Activated CD8-positive, alpha-beta T cell treated with anti-CD3 and anti-CD28 coated beads for 36 hours (primary cell): Measurements from ENCODE around the gene SIRT4. TPM values are rescaled to one million over a fixed set of nuclear protein-coding genes. Genes with fewer than 3 reads are reported as not detected.
"Not testable (repeated sequence)": the region's sequence is repeated elsewhere in the genome, so short reads cannot be mapped to it uniquely, and the experiment has no call there.

Experiments
- ATAC-seq: fragments of 200-7000 bp; cut with Tn5 transposase; one replicate; pipeline ENCODE4 v1.10.0; 2021; ENCODE audit warnings: mild to moderate bottlenecking, moderate library complexity
- CTCF ChIA-PET: fragments of 350-600 bp; sonication (Branson Sonifier 250); formaldehyde crosslinking; loops from one replicate; lab custom pipeline; 2021; ENCODE audit warnings: antibody characterized with exemption; lab: Charles Lee
- POLR2A ChIA-PET: fragments of 350-600 bp; sonication (Branson Sonifier 250); formaldehyde crosslinking; loops from one replicate; lab custom pipeline; 2021; ENCODE audit warnings: antibody characterized with exemption; lab: Charles Lee
- DNase-seq: peaks from one replicate; pipeline ENCODE4 v3.0.0-alpha.2; 2020
- H3K27ac Mint-ChIP-seq: one replicate; pipeline ENCODE4 v1.8.0; 2021; ENCODE audit warnings: mild to moderate bottlenecking, mixed read lengths
- H3K27me3 Mint-ChIP-seq: one replicate; pipeline ENCODE4 v1.8.0; 2021; ENCODE audit warnings: mixed read lengths
- H3K36me3 Mint-ChIP-seq: one replicate; pipeline ENCODE4 v1.8.0; 2021; ENCODE audit warnings: low read depth, mixed read lengths
- H3K4me1 Mint-ChIP-seq: one replicate; pipeline ENCODE4 v1.8.0; 2021; ENCODE audit warnings: low read depth, mixed read lengths
- H3K4me3 Mint-ChIP-seq: one replicate; pipeline ENCODE4 v1.8.0; 2021; ENCODE audit warnings: mild to moderate bottlenecking, moderate library complexity, mixed read lengths
- H3K9me3 Mint-ChIP-seq: one replicate; pipeline ENCODE4 v1.8.0; 2021; ENCODE audit warnings: mixed read lengths
- intact Hi-C: fragments of 100-400 bp; cut with micrococcal nuclease; formaldehyde crosslinking; loops from one replicate; pipeline ENCODE4 v1.10.0; 2022
- total RNA-seq, 2 experiments: library from RNA; stranded (reverse); gene quantifications; one replicate each; pipeline ENCODE4 v1.2.3, GENCODE V29; 2021
- TF ChIP-seq, protein P1 (sequence below): fragments of 200-600 bp; IDR thresholded peaks from one replicate; pipeline ENCODE4 v1.8.0; 2022; ENCODE audit warnings: antibody characterized with exemption, mild to moderate bottlenecking

SIRT4 gene, protein sequence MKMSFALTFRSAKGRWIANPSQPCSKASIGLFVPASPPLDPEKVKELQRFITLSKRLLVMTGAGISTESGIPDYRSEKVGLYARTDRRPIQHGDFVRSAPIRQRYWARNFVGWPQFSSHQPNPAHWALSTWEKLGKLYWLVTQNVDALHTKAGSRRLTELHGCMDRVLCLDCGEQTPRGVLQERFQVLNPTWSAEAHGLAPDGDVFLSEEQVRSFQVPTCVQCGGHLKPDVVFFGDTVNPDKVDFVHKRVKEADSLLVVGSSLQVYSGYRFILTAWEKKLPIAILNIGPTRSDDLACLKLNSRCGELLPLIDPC
- total RNA-seq, result 1 to 10 TPM; 2.7 to 3.3 TPM

DNA sequence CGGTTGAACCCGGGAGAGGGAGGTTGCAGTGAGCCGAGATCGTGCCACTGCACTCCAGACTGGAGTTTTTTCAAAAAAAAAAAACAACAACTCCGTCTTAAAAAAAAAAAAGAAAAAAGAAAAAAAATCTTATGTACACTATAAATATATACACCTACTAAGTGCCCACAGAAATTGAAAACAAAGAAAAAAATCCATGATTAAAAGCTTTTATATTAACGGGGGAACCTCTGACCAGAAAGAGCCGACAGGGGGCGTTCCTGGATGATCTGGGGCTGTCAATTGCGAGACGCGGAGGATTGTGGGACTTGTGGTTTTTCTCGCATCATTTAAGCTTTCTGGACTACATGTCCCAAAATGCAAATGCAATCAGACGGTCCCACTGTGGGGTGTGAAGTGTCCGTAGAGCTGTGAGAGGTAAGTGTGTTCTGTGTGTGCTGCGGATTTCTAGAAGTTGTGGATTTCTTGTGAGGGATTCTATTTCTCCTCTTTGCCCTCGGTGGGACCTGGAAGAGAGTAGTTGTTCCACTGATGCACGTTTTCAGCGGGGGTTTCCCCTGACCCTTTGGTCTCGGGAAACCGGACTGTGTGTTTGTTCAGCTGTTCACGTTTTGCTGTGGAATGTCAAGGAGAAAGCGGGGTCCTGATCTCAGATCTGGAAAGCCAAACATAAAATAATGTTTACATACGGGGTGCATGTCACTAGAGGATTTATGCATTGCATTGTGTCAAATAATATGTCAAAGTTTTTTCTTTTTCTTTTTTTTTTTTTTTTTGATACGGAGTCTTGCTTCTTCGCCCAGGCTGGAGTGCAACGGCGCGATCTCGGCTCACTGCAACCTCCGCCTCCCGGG lies at the start of gene SIRT4:
TSS of gene SIRT4 (plus strand) at position 360 of the 854 bp plus-strand sequence. CDS start 1,241 bp downstream, outside the sequence.
- ChIA-PET CTCF (interaction anchor here (0.7 to 2.4 kb wide), 26 partner anchors 8 to 166 kb away, joined by 3 to 39 read pairs (median 4); partner anchors contain the start of genes RNU4-1, RNU4-2 and RPLP0), POLR2A (interaction anchor here (1.1 to 7.5 kb wide), 8 partner anchors 10 to 103 kb away, joined by 3 to 154 read pairs (median 8); partner anchors contain the start of genes PLA2G1B, RNU4-1, RNU4-2 and RPLP0)
- no peaks in the 10 kb centered on the region for H3K27me3 Mint-ChIP-seq
- H3K9me3 Mint-ChIP-seq, result no peaks in the 10 kb centered on the region
- peak; percentile 99 for ATAC-seq
- DNase-seq, result peak; percentile 98
- H3K27ac Mint-ChIP-seq, result peak within 1 kb of the TSS; percentile 91
- TF ChIP-seq, protein P1, sequence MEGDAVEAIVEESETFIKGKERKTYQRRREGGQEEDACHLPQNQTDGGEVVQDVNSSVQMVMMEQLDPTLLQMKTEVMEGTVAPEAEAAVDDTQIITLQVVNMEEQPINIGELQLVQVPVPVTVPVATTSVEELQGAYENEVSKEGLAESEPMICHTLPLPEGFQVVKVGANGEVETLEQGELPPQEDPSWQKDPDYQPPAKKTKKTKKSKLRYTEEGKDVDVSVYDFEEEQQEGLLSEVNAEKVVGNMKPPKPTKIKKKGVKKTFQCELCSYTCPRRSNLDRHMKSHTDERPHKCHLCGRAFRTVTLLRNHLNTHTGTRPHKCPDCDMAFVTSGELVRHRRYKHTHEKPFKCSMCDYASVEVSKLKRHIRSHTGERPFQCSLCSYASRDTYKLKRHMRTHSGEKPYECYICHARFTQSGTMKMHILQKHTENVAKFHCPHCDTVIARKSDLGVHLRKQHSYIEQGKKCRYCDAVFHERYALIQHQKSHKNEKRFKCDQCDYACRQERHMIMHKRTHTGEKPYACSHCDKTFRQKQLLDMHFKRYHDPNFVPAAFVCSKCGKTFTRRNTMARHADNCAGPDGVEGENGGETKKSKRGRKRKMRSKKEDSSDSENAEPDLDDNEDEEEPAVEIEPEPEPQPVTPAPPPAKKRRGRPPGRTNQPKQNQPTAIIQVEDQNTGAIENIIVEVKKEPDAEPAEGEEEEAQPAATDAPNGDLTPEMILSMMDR, result peak; percentile 66
- intact Hi-C loops, result no loop called here
- H3K4me1 Mint-ChIP-seq, result peaks cover 8% of the 10 kb centered on the region
- peak within 1 kb of the TSS; percentile 98 for H3K4me3 Mint-ChIP-seq
- no peaks in the 10 kb centered on the region for H3K36me3 Mint-ChIP-seq

DNA sequence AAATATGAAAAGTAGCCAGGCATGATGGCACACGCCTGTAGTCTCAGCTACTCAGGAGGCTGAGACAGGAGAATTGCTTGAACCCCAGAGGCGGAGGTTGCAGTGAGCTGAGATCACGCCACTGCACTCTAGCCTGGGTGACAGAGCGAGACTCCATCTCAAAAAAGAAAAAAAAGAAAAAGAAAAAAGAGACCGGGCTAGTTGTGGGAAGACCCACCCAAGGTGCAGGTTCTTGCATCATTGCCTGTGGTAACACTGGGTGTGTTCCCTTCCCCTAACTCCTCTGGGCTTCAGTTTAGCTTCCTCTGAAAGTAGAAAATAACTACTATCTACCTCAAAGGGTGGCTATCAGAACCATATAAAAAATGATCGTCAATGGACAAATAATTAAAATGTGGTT lies 48.8 kb upstream of the SIRT4 start:
- CTCF ChIA-PET, result interaction anchor here (0.7 to 25.9 kb wide), 6 partner anchors 8 to 217 kb away, joined by 3 to 749 read pairs (median 30); partner anchors contain the start of gene PXN
- Mint-ChIP-seq H3K27ac (peak overlapping the region; percentile 94), H3K4me3 (peak overlapping the region; percentile 54), H3K4me1 (peaks cover 85% of the 10 kb centered on the region), H3K36me3 (peaks cover 11% of the 10 kb centered on the region)
- H3K9me3 Mint-ChIP-seq, intact Hi-C loops, H3K27me3 Mint-ChIP-seq: not testable (repeated sequence)
- POLR2A ChIA-PET, result interaction anchor here (1.4 to 11.7 kb wide), 6 partner anchors 10 to 55 kb away, joined by 3 to 136 read pairs (median 18); partner anchors contain the start of genes PXN, RNU4-1 and RNU4-2
- DNase-seq, result peak; percentile 48
- ATAC-seq, result peak; percentile 11

DNA sequence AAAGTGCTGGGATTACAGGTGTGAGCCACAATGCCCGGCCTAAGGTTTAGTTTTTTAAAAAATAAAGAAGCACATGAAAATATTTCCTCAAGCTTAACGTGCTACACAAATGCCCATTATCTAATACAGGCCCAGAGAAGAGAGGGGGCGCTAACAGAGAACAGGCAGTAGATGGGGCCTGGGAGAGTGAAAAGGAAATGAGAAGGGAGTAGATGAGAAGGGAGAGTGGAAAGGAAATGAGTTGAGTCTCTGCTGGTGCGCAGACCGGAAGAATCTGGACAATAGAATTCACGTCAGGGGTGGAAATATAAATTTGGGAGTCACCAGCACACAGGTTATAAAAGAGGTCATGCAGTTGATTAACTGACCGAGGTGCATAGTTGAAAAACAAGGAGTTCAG lies 47.3 kb upstream of the SIRT4 start:
- H3K4me3 Mint-ChIP-seq, result no peak overlapping the region
- no peaks in the 10 kb centered on the region for H3K9me3 Mint-ChIP-seq
- TF ChIP-seq, protein P1, result no peak
- peak overlapping the region; percentile 36 for H3K27ac Mint-ChIP-seq
- ATAC-seq (no peak), DNase-seq (no peak)
- H3K4me1 Mint-ChIP-seq, result peaks cover 81% of the 10 kb centered on the region
- H3K36me3 Mint-ChIP-seq, result peaks cover 11% of the 10 kb centered on the region
- ChIA-PET POLR2A (interaction anchor here (0.7 to 11.7 kb wide), 5 partner anchors 9 to 90 kb away, joined by 3 to 136 read pairs (median 3); partner anchors contain the start of genes PXN, RNU4-1 and RNU4-2), CTCF (interaction anchor here (0.6 to 25.9 kb wide), 7 partner anchors 8 to 214 kb away, joined by 3 to 749 read pairs (median 4); partner anchors contain the start of gene PXN)
- no peaks in the 10 kb centered on the region for H3K27me3 Mint-ChIP-seq
- intact Hi-C loops, result no loop called here

DNA sequence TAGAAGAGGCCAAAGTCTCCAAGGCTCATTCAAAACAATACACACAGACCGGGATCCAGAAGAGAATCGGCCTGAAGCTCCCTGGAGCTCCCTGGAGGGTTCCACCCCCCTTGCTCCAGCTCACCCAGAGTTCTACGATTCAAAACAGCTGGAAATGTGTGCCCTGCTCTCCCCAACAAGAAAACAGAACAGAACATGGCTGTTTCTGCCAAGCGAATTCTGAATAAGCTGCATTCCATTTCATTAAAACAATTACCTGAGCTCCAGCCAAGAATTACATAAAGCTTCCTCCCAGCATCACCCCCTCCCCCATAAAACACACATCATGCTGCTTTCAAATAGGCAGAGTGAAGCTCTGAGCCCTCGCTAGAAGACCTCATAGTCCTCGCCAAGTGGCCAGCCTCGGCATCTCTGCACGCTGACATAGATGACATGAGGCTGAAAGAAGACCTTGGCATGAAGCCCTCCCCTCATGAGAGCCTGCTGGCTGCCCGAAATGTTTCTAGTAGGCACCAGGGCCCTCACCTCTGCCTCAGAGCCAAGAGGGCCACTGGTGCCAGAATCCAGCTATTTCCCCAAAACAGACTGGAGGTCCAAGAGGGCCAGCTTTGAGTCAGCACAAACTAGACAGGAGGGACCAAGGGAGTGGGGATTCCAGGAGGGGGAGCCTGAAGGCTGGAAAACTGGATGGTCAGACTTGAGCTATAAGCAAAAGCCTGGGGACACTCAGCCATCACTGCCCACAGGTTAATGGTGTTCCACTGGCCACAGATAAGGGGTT lies 44.9 kb upstream of the SIRT4 start:
- no peak overlapping the region for H3K4me3 Mint-ChIP-seq
- DNase-seq (no peak), ATAC-seq (no peak)
- TF ChIP-seq, protein P1, result no peak
- no peak overlapping the region for H3K27ac Mint-ChIP-seq
- H3K9me3 Mint-ChIP-seq, result no peaks in the 10 kb centered on the region
- peaks cover 81% of the 10 kb centered on the region for H3K4me1 Mint-ChIP-seq
- no peaks in the 10 kb centered on the region for H3K27me3 Mint-ChIP-seq
- intact Hi-C loops, result no loop called here
- ChIA-PET POLR2A (interaction anchor here (1.0 to 12.6 kb wide), 6 partner anchors 8 to 56 kb away, joined by 3 to 207 read pairs (median 4); partner anchors contain the start of genes PXN, RNU4-1, RNU4-2 and RPLP0), CTCF (interaction anchor here (1.1 to 25.9 kb wide), 3 partner anchors 9 to 56 kb away, joined by 3 to 749 read pairs (median 53); partner anchors contain the start of genes PXN and RPLP0)
- peaks cover 9% of the 10 kb centered on the region for H3K36me3 Mint-ChIP-seq
